H1 (cell line): ENCODE measurements around the gene AKIRIN1.

Experiments used
- CHD1 ChIP-seq: IDR thresholded peaks from 2 replicates; pipeline ENCODE4 v1.6.1; 2012; ENCODE audit warnings: low read depth, low read length, improper control_type of control experiment
- E2F6 ChIP-seq: IDR thresholded peaks from 2 replicates; pipeline ENCODE4 v1.6.1; 2012; ENCODE audit warnings: inconsistent platforms
- EZH2 ChIP-seq: fragments of 200-600 bp; sonication (generic); IDR thresholded peaks from 2 replicates; pipeline ENCODE4 v1.7.1; 2012; ENCODE audit warnings: low read depth, mild to moderate bottlenecking, moderate library complexity, low read length, inconsistent platforms; ENCODE audit not compliant: severe bottlenecking
- GTF2F1 ChIP-seq: IDR thresholded peaks from 2 replicates; pipeline ENCODE4 v1.6.1; 2012; ENCODE audit warnings: low read depth, low read length, improper control_type of control experiment, borderline replicate concordance
- POLR2A ChIP-seq, 2 experiments: IDR thresholded peaks; 1 replicate in 1 of 2; 2 replicates in 1 of 2; pipeline ENCODE4 v1.6.1; 2011; ENCODE audit warnings: low read depth in 2 of 2, low read length in 2 of 2, mild to moderate bottlenecking in 2 of 2; ENCODE audit errors: control extremely low read depth in 1 of 2
- POLR2AphosphoS5 ChIP-seq: IDR thresholded peaks from 2 replicates; pipeline ENCODE4 v1.6.1; 2011; ENCODE audit warnings: low read depth, low read length
- SUZ12 ChIP-seq: fragments of 200-600 bp; sonication (generic); IDR thresholded peaks from 2 replicates; pipeline ENCODE4 v1.6.1; 2012; ENCODE audit warnings: mild to moderate bottlenecking, inconsistent platforms, low read length, moderate library complexity, mixed read lengths
- TAF1 ChIP-seq: IDR thresholded peaks from 2 replicates; pipeline ENCODE4 v1.6.1; 2011; ENCODE audit warnings: mild to moderate bottlenecking, low read depth, low read length
- TF ChIP-seq, protein P1 (sequence below), 3 experiments: IDR thresholded peaks; 1 replicate in 2 of 3; 2 replicates in 1 of 3; pipeline versions ENCODE4 v1.5.1 to v1.6.1; 2011; ENCODE audit warnings: low read length in 3 of 3, mild to moderate bottlenecking in 3 of 3, inconsistent platforms in 2 of 3, low read depth in 1 of 3, moderate library complexity in 1 of 3; ENCODE audit not compliant: insufficient read depth in 1 of 3; ENCODE audit errors: control extremely low read depth in 1 of 3

GRCh38 chr1:38997901-38998190 lies 6.8 kb downstream of the AKIRIN1 start:
- TF ChIP-seq, protein P1, sequence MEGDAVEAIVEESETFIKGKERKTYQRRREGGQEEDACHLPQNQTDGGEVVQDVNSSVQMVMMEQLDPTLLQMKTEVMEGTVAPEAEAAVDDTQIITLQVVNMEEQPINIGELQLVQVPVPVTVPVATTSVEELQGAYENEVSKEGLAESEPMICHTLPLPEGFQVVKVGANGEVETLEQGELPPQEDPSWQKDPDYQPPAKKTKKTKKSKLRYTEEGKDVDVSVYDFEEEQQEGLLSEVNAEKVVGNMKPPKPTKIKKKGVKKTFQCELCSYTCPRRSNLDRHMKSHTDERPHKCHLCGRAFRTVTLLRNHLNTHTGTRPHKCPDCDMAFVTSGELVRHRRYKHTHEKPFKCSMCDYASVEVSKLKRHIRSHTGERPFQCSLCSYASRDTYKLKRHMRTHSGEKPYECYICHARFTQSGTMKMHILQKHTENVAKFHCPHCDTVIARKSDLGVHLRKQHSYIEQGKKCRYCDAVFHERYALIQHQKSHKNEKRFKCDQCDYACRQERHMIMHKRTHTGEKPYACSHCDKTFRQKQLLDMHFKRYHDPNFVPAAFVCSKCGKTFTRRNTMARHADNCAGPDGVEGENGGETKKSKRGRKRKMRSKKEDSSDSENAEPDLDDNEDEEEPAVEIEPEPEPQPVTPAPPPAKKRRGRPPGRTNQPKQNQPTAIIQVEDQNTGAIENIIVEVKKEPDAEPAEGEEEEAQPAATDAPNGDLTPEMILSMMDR (IDR thresholded peaks at IDR 0.05; ENCODE audit: control extremely low read depth in 1 of 3, insufficient read depth in 1 of 3, low read depth in 1 of 3, low read length in 3 of 3), result no peak
- no peak for TF ChIP-seq POLR2AphosphoS5
- TF ChIP-seq EZH2, result no peak
- TF ChIP-seq GTF2F1, result no peak
- TF ChIP-seq TAF1, result no peak
- TF ChIP-seq POLR2A (IDR thresholded peaks at IDR 0.05; ENCODE audit: control extremely low read depth in 1 of 2, low read depth in 2 of 2, low read length in 2 of 2), result no peak; a peak in 1 of 3 replicates
- TF ChIP-seq E2F6, result no peak
- TF ChIP-seq CHD1, result no peak
- no peak for TF ChIP-seq SUZ12
